NCI-H187 (cell line): ENCODE data around the gene PSMA4.
"Not testable (repeated sequence)": the region's sequence is repeated elsewhere in the genome, so short reads cannot be mapped to it uniquely, and the experiment has no call there.

Experiments used
- DNase-seq, 2 experiments: peaks; one replicate each; lab custom pipeline; 2025; lab: John Stamatoyannopoulos, UW

PSMA4 gene

GRCh38 chr15:78551902-78552301 lies 11.7 kb downstream of the PSMA4 start:
- DNase-seq = no peak

- DNase-seq = no peak
These were observed 12.4 kb downstream of the PSMA4 start for GRCh38 chr15:78552597-78552996.

- DNase-seq = not testable (repeated sequence)
These were observed 20.0 kb downstream of the PSMA4 start for GRCh38 chr15:78560201-78560600.

- DNase-seq = no peak
These were observed 21.2 kb downstream of the PSMA4 start for GRCh38 chr15:78561490-78561889.

- DNase-seq = no peak
These were observed 22.8 kb downstream of the PSMA4 start for GRCh38 chr15:78563092-78563491.

- DNase-seq = no peak
These were observed 24.5 kb downstream of the PSMA4 start for GRCh38 chr15:78564743-78565096.

GRCh38 chr15:78565097-78565950 lies 25.1 kb downstream of the PSMA4 start, which contains the start of gene CHRNA5:
CHRNA5 (plus strand) TSS chr15:78565520; CDS start chr15:78565720, 200 bp downstream.
- DNase-seq = peak; percentile 84 to 93

GRCh38 chr15:78565951-78566774 lies 25.9 kb downstream of the PSMA4 start:
- DNase-seq = no peak

- DNase-seq = no peak
These were observed 27.3 kb downstream of the PSMA4 start for GRCh38 chr15:78567531-78567930.

GRCh38 chr15:78570710-78571109 lies 30.5 kb downstream of the PSMA4 start:
- no peak for DNase-seq

- no peak for DNase-seq
These were observed 31.1 kb downstream of the PSMA4 start for GRCh38 chr15:78571382-78571781.

GRCh38 chr15:78573416-78573815 lies 33.2 kb downstream of the PSMA4 start:
- no peak for DNase-seq

- no peak for DNase-seq
These were observed 34.7 kb downstream of the PSMA4 start for GRCh38 chr15:78574944-78575343.

GRCh38 chr15:78597583-78597982 lies 57.3 kb downstream of the PSMA4 start:
- no peak for DNase-seq

GRCh38 chr15:78598348-78598747 lies 58.1 kb downstream of the PSMA4 start:
- no peak for DNase-seq

- no peak for DNase-seq
These were observed 58.9 kb downstream of the PSMA4 start for GRCh38 chr15:78599189-78599588.
